ENCODE results near the gene NCKAP1.
"Not testable (repeated sequence)": the region's sequence is repeated elsewhere in the genome, so short reads cannot be mapped to it uniquely, and the experiment has no call there.

NCKAP1 gene

GRCh38 chr2:183037553-183038340 lies 510 bp downstream of the NCKAP1 start:
- no peak for DNase-seq

- no peak for DNase-seq
Measured at GRCh38 chr2:183037074-183037552, 1.1 kb downstream of the NCKAP1 start.

GRCh38 chr2:183035954-183036669 lies 2.1 kb downstream of the NCKAP1 start:
- peak; percentile 34 for DNase-seq

DNA sequence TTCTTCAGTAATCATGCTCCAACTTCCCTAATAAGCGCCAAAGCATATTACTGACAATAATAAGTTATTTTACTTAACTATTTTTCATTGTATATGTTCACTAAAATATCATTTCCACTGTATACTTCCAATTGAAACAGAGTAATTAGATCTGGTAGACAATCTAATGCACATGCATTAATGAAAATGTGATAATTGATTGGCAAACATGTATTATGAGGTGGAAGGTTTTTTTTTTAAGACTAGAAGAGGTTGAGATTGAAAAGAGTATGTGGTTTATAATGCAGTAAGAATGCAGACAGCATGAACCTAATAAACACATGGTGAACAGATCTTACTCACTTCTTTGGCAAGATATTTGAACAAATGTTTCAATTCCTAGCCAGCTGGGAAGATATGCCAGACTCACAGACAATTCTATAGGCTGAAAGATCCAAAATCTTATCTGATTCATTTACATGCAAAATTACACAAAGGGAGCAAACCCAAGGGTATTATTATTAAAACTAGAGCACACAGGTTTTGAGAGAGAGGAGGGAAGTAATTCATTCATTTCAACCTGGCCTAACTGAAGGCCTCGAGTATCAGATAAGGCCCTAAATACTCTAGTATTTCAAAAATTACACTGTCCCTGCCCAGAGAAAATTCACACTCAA lies 2.8 kb downstream of the NCKAP1 start:
- no peak for DNase-seq

DNA sequence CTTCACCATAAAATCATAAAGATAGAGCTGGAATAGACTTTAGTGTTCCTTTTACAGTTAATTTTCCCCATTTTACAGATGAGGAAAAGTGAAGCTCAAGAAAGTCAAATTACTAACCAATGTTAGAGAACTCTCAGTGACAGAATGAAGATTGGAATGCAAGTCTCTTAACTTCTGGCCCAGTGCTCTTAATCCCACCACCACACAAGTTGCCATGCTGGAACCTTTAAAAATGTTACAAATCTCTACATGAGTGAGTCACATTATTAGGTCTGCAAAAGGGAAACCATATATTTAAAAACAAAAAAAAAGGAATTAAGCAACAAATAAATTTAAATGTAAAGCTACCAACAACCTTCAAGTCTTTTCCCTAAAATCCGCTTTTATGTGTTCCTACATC lies 3.5 kb downstream of the NCKAP1 start:
- no peak for DNase-seq

GRCh38 chr2:183033951-183034350 lies 4.3 kb downstream of the NCKAP1 start:
- DNase-seq, result no peak

GRCh38 chr2:183031911-183032794 lies 6.1 kb downstream of the NCKAP1 start:
- no peak for DNase-seq

DNA sequence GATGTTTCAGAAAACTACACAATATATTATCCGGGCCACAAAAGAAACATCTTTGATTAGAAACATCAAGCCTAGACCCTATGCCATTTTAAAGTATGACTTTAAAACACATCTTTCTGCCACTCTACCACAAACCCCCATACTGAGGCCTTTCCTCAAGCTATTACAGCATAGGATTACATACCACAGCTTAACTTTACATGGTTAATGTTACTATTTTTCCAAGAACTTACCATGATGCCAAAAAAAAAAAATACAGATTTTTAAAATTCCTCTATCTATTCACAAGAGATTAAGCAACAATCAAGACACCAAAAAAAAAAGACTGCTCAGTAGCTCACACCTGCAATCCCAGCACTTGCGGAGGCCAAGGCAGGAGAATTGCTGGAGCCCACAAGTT lies 9.0 kb downstream of the NCKAP1 start:
- no peak for DNase-seq

GRCh38 chr2:183028108-183028507 lies 10.1 kb downstream of the NCKAP1 start:
- DNase-seq, result no peak

DNA sequence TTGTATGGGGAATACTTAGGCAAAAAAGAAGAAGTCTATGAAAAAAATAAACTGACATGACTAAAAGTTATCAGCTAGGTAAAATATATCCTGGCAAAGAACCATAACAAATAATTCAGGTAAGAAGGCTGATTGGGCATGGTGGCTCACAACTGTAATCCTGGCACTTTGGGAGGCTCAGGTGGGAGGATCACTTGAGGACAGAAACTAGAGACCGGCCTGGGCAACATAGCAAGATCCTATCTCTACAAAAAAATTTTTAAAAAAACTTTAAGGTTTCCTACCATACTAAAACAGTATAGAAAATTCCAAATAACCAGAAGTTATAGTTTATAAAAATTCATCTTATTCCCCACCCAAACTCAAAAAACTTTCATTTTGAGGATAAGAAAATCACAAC lies 10.8 kb downstream of the NCKAP1 start:
- DNase-seq, result no peak

DNA sequence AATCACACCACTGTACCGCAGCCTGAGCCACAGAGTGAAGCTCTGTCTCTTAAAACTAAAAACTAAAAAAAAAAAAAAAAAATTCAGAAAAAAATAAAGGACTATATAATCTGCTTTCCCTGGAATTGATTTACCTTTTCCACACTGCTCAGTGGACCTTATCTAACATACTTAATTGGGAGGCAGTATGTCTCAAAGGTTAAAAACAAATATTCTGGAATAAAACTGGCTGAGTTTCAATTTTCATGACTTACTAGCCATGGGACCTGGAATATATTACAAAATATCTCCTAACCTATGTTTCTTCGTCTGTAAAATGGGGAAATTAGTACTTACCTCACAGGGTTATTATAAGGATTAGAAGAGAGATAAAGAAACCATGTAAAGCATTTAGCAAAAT lies 11.8 kb downstream of the NCKAP1 start:
- no peak for DNase-seq

GRCh38 chr2:183025993-183026392 lies 12.3 kb downstream of the NCKAP1 start:
- no peak for DNase-seq

DNA sequence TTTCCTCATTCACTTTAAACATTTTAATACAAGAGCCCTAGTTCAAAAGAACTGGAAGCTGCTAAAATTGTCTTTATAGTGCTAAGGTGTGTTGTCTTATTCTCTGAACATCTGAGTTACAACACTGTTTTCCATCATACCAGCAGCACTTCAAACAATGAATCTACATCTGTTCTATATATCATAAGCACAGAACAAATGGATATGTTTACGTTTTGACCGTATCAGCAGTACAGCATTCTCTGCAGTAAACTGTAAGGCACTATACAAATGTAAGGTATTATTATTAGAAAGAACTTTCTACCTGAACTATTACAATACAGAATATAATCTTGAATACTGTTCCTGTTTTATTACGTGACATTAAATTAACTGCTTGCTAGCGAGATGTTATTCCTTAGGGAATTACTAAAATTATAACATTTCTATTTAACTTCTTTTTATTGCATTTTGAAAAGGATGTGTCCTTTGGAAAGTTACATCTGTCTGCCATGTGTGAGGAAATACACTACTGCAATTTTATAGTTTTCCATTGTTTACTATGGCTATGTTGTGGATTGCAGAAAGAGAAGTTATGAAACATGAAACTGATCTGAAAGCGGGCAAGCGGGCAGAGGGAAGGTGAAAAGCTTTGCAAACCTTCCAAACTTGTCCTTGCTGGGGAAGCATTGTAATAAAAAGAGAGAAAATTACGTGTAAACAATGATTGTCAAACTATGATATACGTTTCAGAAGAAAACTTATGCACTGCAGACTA lies 13.7 kb downstream of the NCKAP1 start:
- no peak for DNase-seq

DNA sequence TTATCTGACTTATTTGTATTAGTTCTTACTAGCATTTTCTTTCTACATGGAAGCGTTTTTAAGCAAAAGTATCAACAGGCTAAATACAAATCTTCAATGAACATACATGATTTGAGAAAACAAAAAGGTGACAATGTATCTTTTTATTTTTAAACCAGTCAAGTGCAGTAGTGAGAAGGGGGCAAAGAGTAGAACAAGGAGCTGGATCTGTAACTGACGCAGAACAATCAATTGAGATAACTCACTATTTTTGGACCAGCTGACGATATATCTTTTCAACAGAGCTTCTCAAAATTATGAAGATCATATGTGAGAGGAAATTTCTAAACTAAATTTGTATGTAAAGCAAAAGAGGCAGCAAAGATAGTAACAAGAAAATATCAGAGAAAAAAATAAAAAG lies 15.5 kb downstream of the NCKAP1 start:
- DNase-seq, result no peak

- DNase-seq, result no peak
Measured at GRCh38 chr2:183021613-183022012, 16.6 kb downstream of the NCKAP1 start.

DNA sequence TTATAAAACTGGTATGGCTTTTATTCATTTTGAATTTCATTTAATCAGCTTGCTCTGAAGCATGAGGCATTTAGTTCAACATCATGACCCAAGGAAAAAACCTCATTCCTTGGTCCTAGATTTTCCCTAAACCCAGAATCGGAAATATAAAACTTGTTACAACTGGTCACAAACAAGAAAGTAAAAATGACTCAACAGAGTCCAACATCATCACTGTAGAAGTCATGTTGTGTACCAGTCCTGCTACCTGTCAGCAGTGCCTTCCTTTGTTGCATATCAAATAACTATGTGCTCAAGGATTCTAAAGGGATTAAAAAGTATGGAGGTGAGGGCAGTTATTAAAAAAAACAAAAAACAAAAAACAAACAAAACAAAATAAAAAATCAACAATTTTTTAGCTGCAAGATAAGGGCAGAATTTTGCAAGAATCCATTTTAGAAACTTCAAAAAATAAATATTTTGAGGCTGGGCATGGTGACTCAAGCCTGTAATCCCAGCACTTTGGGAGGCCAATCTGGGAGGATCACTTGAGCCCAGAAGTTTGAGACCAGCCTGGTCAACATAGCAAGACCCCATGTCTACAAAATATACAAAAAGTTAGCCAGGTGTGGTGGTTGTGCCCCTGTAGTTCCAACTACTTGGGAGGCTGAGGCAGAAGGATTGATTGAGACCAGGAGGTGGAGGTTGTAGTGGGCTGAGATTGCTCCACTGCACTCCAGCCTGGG lies 18.4 kb downstream of the NCKAP1 start:
- DNase-seq, result no peak

DNA sequence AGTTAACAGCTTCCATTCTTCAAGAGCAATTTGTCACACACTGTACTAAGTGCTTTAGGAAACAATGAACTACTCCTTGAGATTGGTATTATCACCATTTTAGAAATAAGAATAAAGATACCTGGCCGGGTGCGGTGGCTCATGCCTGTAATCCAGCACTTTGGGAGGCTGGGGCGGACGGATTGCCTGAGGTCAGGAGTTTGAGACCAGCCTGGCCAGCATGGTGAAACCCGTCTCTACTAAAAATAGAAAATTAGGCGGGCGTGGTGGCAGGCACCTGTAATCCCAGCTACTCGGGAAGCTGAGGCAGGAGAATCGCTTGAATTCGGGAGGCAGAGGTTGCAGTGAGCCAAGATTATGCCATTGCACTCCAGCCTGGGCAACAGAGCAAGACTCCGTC lies 20.4 kb downstream of the NCKAP1 start:
- DNase-seq, result not testable (repeated sequence)

DNA sequence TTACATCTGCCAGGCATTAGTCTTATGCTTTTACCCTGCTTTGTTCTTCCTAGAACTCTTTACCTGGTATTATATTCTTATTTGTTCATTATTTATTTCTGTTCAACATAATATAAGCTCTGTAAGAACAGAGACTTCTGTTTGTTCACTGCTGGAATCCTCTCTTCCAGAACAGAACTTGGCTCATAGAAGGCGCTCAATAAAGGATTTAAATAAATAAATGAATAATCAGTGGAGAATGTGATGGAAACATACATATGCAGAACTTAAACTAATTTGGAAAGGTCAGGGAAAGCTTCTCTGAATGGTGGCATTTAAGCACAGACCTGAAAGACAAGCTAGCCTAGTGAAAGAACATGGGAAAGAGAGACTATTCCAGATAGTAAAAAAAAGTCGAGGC lies 24.3 kb downstream of the NCKAP1 start:
- no peak for DNase-seq

- no peak for DNase-seq
Measured at GRCh38 chr2:183011743-183012142, 26.5 kb downstream of the NCKAP1 start.

DNA sequence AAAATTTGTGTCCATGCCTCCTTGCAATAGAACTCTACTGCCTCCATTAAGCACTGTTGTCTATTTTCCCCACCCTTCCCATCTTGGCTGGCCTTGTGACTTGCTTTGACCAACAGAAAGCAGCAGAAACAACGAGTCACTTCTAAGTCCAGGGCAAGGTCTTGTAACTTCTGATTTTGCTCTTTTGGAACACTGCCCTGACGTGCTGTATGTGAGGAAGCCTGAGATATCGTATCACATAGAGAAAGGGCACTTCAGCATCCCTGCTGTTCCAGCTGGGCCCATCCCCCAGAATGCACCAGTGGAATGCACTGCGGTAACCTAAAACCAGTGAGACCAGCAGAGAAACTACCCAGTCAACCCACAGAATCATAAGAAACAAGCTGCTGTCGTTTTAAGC lies 28.1 kb downstream of the NCKAP1 start:
- DNase-seq, result no peak

- no peak for DNase-seq
Measured at GRCh38 chr2:183009249-183009899, 28.9 kb downstream of the NCKAP1 start.

Measured in CD4-positive, alpha-beta T cell treated with Interleukin-12 subunit alpha and Interleukin-12 subunit beta, for 1 hour (primary cell).